HG03280 (cell line): ENCODE results near the gene SPOPL.
"Not testable (repeated sequence)": the region's sequence is repeated elsewhere in the genome, so short reads cannot be mapped to it uniquely, and the experiment has no call there.

ENCODE experiments used
- ATAC-seq: cut with Tn5 transposase; IDR thresholded peaks from one replicate; pipeline ENCODE4 v1.9.1; 2021; ENCODE audit warnings: mild to moderate bottlenecking, moderate library complexity; ENCODE audit not compliant: unreplicated experiment

Gene SPOPL

DNA sequence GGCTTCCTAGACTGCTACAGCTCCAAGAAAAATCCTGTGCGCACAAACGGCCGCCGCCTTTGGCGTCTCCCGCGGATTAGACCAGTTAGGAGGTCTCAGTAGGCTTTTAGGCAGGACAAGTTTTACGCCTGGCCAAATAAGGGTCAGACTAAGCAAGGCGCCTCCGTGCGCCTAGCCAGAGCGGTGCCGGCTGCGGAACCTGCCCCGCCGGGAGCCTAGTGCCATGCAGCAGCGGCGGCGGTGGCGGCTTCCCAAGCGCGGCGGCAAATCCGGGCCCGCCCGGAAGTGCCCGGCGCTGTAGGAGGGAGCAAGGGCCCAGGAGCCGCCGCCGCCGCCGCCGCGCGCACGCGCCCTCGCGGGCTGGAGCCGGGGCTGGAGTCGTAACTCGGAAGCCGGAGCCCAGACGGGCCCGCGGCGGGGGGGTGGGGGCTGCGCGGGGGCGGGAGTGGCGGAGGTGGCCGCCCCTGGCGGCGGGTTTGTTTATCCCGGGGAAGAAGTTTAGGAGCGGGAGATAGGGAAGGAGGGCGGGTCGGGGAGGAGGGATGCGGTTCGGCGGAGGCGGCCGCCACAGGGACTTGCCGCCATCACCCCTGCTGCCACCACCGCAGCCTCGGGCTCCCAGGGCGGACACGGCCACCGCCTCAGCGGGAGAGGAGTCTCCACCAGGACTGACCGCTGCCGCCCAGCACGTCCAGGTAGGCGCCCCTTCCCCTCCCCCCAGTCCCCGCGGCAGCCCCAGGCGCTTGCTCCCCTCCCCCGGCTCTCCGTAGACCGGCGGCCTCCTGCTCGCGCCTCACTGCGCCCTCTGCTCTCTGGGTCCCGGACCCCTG is at the start of gene SPOPL:
Gene SPOPL (plus strand): TSS at position 346 of the 830 bp plus-strand sequence. CDS start 48,447 bp downstream, outside the sequence.
- ATAC-seq: peak; percentile 80

DNA sequence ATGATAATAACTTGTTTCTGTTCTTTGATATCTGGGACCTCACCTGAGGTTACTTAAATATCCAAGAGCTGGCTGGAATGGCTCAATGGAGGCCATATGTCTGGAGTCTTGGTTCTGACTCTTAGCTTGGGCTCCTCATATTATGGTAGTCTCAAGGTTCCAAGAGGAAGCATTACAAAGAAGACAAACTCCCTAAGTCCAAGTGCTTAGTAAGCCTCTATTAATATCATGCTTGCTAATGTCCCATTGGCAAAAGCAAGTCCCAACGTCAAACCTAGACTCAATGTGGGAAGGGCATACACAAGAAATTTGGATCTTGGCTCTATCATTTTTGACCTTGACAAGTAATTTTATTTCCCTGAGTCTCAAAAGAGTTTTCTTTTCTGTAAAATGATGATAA is 49.2 kb upstream of the SPOPL start:
- no peak for ATAC-seq

DNA sequence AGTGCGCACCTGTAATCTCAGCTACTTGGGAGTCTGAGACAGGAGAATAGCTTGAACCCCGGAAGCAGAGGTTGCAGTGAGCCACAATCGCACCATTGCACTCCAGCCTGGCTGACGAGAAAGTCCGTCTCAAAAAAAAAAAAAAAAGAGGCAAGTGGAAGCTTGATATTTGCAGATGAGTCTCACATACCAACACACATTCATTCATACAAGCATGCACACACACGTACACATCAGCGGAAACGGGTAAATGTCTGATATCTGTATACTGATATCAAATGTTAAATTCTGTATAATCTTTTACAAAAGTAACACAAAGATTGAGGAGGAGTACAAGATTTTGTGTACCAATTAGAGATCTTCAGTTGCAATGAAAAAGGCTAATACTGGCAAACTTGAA is 47.8 kb upstream of the SPOPL start:
- no peak for ATAC-seq

DNA sequence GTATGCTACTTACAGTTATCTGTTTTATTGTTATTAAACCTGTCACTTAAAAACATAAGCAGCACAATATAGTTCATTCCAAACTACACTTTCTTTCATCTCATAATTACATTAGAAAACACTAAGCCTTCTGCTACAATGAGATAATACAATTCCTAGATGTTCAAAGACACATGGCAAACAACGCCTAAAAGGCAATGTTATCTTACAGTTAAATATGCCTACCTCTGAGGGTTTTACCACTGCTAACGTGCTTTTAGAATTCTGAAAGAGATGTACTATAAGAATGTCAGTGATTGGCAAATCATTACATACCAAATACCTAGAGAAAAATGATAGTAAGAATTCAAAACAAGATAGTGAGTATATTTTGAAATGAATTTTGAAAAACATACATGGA is 46.8 kb upstream of the SPOPL start:
- ATAC-seq: no peak

DNA sequence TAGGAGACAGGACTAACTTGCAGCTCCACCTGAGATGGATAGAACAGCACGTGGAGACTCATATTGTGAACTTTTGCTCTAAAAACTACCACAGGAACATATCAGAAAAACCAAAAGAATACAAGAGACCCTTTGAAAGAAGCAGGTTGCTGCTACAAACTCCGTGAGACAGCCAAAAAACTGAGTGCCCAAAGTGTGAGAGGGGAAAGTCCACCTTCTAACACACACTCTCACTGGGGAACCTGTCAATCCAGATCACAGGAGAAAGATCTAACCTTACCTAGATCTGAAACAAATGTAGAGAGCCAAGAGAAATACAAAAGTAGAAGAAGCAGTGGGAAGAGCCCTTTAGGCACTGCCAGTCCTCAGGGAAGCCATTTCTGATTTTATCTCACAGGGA is 46.3 kb upstream of the SPOPL start:
- ATAC-seq: no peak

DNA sequence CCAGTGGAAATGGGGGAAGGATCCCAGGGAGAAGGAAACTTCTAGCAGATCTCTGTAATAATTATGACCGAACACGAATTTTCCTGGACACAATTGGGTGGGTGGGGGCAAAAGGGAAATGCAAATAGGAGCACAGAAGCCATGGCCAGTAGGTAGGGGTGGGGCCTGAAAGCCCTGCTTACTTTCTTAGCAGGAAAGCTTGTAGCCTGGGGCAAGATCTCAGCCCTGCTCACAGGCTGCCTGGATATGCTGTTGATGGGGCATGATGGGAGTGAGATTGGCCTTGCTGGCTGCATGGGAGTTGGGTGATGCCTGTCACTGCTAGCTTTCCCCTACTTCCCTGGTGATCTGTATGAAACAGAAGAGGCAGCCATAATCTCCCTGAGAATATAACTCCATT is 45.9 kb upstream of the SPOPL start:
- ATAC-seq: no peak

DNA sequence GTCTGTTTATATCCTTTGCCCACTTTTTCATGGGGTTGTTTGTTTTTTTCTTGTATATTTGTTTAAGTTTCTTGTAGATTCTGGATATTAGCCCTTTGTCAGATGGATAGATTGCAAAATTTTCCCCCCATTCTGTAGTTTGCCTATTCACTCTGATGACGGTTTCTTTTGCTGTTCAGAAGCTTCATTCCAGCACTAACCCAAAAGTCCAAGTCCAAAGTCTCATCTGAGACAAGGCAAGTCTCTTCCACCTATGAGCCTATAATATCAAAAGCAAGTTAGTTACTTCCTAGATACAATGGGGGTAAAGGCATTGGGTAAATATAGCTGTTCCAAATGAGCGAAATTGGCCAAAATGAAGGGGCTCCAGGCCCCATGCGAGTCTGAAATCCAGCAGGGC is 38.9 kb upstream of the SPOPL start:
- not testable (repeated sequence) for ATAC-seq

DNA sequence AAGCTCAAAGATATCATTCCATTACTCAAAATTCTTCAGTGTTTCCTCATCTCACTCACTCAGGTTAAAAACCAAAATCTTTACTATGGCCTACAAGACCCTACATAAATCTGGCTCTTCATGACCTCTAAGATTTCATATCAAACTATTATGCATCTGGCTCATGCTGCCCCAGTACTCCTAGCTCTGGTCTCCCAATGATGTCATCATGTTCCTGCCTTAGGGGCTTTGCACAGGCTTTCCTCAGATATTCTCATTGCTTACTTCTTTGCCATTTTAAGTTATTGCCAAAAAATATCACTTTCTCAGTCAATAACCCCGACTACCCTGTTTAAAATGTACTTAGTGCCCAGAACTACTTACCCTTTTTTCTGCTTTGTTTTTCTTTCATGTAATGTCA is 33.0 kb upstream of the SPOPL start:
- ATAC-seq: no peak

DNA sequence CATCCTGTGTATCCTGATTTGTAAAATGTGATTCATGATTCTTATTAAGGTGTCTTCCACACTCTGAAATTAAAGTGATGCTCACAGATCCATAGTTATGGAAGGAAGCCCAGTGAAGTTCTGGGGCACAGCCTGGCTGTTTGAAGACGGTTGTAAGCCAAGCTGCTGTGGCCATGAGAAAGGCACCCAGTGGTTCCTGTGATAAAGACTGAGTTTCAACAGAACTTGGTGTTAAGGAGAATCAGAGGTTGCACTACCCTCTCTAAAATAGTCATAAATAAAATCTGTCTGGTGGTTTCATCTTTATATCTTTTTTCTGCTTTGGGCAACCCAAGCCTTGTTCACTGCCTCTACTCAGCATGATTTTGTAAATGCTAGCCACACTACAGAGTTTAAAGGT is 32.2 kb upstream of the SPOPL start:
- no peak for ATAC-seq

DNA sequence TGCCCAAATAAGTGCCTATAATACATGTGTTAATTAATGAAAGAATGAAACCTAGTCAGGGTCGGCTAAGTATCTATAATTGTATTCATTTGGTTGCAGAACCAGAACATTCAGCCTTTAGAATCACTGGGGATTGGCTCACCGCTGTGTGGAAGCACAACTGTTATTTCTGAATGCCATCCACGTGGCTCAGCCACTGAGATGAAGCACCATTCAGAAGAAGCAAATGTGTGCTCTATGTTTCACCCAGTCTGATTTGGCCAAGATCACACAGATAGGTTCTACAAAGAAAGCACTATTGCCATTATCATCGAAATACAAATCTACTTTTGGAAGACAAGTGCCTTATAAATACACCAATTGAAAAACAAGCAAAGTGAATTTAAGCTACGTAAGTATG is 30.6 kb upstream of the SPOPL start:
- ATAC-seq: no peak

DNA sequence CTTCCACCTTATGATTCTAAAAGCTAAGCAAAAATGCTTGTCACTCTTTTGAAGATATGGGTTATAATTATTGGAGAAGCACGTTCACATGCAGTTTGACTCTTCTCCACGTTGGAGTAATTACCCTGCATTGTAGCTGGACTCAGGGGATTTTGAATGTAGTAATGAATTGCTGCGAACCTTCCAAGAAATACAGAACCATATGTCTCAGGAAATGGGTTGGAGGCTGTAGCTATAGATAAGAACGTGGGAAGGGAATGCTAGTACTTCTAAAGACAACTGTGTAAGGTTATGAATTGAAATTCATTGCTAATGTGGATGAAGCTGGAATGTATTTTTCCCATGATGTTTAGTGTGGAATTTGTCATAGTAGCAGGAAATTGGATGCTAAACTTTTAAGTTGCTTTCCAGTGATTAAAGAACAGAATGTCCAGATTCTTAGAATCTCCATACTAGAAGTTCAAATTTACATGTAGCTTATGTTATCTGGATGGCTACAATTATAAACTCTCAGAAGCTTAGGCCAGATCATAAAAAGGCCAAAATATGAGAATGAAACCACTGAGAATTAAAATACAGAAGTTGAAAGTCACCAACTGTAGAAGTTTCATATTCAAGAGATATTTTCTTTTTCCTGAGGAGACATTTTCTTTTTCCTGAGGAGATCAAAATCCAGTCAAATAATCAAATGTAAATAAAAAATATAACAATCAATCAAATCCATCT is 27.3 kb upstream of the SPOPL start:
- no peak for ATAC-seq

DNA sequence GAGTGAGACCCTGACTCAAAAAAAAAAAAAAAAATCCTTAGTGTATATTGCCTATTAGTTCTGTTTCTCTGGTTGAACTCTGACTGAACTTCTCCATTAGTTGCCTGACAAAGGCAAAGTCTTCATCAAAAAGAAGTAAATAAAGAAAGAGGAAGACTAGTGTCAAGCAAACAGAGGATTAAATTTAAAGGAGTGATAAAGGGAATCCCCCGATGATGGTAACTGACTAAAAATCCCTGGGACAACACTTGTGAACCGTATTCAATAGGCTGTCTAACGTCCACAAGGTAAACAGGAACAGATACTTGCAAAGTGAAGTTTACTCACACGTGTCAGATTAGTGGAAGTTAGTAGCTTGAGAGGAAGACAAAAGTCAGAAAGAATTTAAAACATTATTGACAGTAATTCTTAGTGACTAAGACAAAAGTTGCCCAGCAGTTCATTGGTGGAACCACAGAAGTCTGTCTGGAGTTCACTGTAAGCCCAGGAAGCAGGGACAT is 26.2 kb upstream of the SPOPL start:
- peak; percentile 80 for ATAC-seq

DNA sequence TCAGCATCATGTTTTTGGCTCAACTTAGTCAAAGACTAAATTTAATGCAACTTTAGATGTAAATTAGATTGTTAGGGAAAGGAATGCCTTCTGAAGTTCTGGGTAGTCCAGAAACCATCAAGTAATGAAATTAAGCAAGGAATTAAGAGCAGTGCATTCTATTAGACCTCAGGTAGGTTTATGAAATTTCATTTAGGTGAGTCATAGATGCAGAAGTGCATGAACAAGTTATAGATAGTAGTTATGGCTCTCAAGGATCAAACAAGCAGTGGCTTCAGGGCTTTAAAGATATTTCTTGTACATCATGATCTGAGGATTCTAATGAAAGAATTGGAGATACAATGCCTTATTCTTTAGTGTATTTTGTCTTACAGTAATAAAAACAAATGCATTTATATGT is 25.4 kb upstream of the SPOPL start:
- no peak for ATAC-seq

DNA sequence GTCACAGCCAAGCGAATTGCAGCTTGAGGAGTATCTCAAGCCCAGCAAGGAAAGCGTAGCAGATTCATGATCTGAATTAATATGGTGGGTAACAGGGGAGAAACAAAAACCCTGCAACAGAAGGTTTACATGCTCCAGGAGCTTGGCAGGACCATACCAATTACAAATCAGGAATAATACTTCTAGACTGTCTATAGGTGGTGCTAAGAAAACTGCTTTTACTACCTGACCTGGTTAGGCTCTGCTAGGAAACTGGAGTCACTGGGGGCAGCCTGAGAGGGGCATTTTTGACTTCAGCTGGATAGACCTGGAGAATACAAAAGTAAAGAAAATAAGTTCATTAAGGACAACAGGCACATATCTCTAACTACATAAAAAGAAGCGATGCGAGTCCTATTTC is 24.6 kb upstream of the SPOPL start:
- ATAC-seq: no peak

DNA sequence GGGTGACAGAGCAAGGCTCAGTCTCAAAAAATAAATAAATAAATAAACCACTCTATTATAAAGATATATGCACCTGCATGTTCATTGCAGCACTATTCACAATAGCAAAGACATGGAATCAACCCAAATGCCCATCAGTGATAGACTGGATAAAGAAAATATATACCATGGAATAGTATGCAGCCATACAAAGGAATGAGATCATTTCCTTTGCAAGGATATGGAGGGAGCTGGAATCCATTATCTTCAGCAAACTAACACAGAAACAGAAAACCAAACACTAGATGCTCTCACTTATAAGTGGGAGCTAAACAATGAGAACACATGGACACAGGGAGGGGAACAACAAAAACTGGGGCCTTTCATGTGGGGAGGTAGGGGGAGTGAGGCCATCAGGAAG is 18.8 kb upstream of the SPOPL start:
- ATAC-seq: not testable (repeated sequence)

DNA sequence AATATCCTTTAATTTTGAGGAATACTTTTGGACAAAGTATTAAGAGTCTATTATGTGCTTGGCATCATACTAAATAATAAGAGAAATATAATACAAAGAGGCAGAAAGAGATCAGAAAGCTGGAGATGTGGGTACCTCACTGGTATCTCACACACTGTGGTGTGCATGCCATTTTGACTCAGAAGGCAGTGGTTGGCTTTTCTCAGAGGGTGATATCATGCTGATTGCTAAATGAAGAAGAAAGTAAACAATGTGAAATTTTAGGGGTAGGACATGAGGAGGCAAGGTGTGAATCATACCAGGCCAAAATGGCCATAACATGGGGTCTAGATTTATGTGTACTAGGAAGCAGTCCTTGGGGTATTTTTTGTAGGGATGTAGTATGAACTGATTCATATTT is 16.6 kb upstream of the SPOPL start:
- ATAC-seq: no peak

DNA sequence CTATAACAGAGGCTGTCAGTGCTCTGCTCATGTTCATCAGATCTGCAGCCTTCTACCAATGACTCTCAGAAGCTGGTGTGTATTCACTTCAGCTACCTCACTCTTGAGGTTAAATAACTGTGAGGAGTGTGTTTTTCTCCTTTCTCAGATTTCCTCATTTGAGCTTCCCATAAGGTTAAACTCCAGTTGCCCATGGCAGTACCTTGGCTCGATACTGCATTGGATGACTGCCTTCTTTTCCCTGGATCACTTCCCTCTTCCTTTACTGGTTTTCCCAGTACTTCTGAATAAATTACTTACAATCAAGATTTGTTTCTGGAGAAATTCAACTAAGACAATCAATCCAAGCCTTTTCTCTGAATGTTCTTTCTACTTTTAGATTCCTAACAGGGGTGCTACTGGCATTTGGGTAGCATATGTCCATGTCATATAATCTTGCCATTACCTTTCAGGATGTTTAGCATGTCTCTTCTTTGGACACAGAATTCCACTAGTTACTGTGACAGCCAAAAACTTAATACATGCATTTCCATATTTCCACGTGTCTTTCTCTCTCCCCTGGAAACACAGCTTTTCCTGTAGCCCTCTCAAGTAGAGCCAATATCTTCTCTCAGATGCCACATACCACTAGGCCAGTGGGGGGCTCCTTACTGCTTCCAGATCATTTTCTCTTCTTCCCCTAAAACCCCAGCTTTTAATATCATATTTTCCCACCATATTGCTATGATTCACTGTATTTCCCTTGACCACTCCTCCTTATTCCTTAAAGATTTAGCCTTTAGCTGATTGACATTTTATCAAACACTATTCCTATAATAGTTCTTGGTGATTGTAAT is 15.0 kb upstream of the SPOPL start:
- no peak for ATAC-seq

DNA sequence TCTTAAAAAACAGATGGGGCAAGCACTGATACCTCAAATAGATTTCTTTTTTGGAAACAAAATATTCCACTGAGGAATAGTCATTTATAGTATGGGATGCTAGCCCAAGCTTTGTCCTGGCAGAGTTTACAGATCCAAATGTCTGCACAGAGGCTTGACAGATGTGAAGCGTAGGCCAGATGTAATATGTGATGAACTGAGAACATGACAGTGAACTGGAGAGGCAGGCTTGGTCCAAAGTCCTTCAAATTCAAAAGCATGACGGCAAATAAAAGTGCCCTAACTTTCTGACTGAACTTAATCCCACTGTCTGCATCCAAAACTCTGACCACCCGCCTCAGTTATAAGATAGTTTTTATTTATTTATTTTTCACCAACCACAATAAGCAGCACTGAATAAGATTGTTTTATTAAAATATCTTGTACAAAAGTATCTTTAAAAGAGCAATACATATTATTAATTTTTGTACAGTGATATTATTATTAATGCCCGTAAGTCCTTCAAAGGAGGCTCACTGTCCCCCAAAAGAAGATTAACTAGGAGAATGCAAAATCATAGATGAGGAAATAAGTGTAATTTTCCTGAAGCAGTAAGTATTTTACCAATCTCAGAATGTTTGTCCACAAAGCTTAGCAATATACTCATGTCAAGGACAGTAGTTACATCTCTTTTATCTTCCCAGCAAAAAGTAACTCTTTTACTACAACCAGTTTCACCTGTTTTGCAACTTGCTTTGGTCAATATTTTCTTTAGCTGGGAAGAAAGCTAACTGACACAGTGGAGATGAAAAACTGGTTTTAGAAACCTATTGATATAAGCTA is 10.7 kb upstream of the SPOPL start:
- no peak for ATAC-seq

DNA sequence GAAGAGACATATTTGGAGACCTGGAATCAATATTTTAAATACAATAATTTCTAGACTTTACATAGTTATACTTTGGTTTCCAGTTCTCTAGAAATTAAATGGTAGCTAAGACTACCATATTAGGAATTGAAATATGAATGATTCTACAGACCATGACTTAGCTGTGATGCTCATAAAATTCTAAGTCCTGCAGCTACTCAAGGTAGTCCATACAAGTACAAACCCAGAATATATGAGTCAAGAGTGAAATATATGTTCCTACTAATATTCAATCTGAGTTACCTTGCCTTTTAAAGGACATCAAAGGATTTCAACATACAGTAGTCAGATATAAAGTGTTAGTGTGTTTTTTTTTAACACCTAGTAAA is 10.1 kb upstream of the SPOPL start:
- ATAC-seq: no peak

DNA sequence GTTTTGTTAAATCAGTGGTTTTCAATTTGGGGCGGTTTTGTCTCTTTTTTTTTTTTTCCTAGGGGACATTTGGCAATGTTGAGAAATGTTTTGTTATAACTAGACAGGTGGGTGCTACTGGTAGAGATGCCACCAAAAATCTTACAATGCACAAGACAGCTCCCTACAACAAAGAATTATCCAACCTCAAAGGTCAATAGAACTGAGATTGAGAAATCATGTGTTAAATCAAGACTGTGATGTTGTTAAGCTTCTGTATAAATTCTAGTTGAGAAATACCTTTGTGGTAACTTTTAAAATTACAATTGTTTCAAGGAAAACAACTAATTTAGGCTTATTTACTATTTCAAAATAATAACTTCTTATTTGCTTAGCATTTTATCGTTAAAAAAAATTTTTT is 9.4 kb upstream of the SPOPL start:
- ATAC-seq: no peak

DNA sequence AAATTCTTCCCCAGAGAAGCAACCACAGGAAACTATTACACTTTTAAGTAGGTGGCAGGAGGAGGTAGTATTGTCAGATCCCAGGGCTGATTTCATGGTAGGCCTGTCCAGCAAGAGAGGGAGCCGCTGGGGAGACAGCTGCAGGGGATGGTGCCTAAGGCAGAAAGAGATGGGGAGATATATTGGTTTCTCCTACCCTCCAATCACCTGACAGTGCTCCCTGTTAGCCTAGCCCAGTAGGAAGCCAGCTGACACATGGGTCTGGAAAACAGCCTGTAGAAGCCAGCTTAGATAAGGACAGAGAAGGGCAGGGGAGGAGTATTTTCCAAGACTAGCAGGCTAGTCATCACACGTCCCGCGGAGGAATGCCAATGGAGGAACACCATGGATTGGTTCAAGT is 8.2 kb upstream of the SPOPL start:
- no peak for ATAC-seq
